ENCODE results near the gene CCL18. TPM values are rescaled to one million over a fixed set of nuclear protein-coding genes. Genes with fewer than 3 reads are reported as not detected.
"Not testable (repeated sequence)": the region's sequence is repeated elsewhere in the genome, so short reads cannot be mapped to it uniquely, and the experiment has no call there.

The CCL18 gene
- total RNA-seq, 1 experiment from 2014 or later = not detected

DNA sequence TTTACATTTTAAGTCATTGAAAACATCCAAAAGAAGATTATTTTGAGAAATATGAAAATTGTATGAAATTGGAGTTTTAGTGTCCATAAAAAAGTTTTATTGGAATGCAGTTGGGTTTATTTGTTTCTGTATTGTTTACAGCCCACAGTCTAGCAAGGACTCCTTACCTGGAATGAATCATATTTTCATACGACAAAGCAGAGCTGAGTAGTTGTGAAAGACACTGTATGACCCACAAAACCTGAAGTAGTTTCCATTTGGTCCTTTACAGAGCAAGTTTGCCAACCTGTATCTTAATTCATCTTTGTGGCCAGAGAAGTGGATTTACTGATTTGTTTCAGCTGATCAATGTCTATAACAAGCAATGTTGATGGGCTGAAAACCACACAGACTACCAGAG lies 10.3 kb downstream of the CCL18 start:
- in situ Hi-C loops (cut with HindIII; ENCODE audit: low pct_unique_long_range_greater_than_20kb, low sequenced_read_pairs) = no loop called here
- intact Hi-C loops (cut with micrococcal nuclease; ENCODE audit: unreplicated experiment) = no loop called here
- TF ChIP-seq, protein P1, sequence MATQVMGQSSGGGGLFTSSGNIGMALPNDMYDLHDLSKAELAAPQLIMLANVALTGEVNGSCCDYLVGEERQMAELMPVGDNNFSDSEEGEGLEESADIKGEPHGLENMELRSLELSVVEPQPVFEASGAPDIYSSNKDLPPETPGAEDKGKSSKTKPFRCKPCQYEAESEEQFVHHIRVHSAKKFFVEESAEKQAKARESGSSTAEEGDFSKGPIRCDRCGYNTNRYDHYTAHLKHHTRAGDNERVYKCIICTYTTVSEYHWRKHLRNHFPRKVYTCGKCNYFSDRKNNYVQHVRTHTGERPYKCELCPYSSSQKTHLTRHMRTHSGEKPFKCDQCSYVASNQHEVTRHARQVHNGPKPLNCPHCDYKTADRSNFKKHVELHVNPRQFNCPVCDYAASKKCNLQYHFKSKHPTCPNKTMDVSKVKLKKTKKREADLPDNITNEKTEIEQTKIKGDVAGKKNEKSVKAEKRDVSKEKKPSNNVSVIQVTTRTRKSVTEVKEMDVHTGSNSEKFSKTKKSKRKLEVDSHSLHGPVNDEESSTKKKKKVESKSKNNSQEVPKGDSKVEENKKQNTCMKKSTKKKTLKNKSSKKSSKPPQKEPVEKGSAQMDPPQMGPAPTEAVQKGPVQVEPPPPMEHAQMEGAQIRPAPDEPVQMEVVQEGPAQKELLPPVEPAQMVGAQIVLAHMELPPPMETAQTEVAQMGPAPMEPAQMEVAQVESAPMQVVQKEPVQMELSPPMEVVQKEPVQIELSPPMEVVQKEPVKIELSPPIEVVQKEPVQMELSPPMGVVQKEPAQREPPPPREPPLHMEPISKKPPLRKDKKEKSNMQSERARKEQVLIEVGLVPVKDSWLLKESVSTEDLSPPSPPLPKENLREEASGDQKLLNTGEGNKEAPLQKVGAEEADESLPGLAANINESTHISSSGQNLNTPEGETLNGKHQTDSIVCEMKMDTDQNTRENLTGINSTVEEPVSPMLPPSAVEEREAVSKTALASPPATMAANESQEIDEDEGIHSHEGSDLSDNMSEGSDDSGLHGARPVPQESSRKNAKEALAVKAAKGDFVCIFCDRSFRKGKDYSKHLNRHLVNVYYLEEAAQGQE (IDR thresholded peaks at IDR 0.05; ENCODE audit: insufficient read depth in 1 of 2, low read depth in 2 of 2, low read length in 1 of 2) = no peak
- TF ChIP-seq TCF7L2 (IDR thresholded peaks at IDR 0.05; ENCODE audit: low read depth, low read length) (no peak), SIN3A (IDR thresholded peaks at IDR 0.05; ENCODE audit: borderline replicate concordance, insufficient read depth, low read depth, low read length) (no peak), POLR2AphosphoS5 (IDR thresholded peaks at IDR 0.05; ENCODE audit: low read depth, low read length) (no peak)
- TF ChIP-seq, protein P2, sequence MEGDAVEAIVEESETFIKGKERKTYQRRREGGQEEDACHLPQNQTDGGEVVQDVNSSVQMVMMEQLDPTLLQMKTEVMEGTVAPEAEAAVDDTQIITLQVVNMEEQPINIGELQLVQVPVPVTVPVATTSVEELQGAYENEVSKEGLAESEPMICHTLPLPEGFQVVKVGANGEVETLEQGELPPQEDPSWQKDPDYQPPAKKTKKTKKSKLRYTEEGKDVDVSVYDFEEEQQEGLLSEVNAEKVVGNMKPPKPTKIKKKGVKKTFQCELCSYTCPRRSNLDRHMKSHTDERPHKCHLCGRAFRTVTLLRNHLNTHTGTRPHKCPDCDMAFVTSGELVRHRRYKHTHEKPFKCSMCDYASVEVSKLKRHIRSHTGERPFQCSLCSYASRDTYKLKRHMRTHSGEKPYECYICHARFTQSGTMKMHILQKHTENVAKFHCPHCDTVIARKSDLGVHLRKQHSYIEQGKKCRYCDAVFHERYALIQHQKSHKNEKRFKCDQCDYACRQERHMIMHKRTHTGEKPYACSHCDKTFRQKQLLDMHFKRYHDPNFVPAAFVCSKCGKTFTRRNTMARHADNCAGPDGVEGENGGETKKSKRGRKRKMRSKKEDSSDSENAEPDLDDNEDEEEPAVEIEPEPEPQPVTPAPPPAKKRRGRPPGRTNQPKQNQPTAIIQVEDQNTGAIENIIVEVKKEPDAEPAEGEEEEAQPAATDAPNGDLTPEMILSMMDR (IDR thresholded peaks at IDR 0.05) = no peak
- POLR2A ChIA-PET = no interaction called here
- BruUV-seq (replicated peaks) = no TSS peak
- DNase-seq (ENCODE audit: low read depth, low spot score) = no peak
- Histone ChIP-seq H3K27me3 (ENCODE audit: control insufficient read depth, insufficient read depth, low read length) (peaks cover 7% of the 10 kb centered on the region; the same call in 1 of the 2 replicates), H3K36me3 (ENCODE audit: control insufficient read depth, insufficient read depth, low read length) (no peaks in the 10 kb centered on the region), H3K4me1 (ENCODE audit: control insufficient read depth, insufficient read depth, low read length) (no peaks in the 10 kb centered on the region), H3K9me3 (ENCODE audit: control insufficient read depth, insufficient read depth, low read depth, low read length) (no peaks in the 10 kb centered on the region), H3K4me3 (ENCODE audit: low read depth in 2 of 2, low read length in 2 of 2) (no peak overlapping the region), H3K27ac (ENCODE audit: low read length) (no peak overlapping the region)
- ATAC-seq = no peak
- CTCF ChIA-PET = no interaction called here

DNA sequence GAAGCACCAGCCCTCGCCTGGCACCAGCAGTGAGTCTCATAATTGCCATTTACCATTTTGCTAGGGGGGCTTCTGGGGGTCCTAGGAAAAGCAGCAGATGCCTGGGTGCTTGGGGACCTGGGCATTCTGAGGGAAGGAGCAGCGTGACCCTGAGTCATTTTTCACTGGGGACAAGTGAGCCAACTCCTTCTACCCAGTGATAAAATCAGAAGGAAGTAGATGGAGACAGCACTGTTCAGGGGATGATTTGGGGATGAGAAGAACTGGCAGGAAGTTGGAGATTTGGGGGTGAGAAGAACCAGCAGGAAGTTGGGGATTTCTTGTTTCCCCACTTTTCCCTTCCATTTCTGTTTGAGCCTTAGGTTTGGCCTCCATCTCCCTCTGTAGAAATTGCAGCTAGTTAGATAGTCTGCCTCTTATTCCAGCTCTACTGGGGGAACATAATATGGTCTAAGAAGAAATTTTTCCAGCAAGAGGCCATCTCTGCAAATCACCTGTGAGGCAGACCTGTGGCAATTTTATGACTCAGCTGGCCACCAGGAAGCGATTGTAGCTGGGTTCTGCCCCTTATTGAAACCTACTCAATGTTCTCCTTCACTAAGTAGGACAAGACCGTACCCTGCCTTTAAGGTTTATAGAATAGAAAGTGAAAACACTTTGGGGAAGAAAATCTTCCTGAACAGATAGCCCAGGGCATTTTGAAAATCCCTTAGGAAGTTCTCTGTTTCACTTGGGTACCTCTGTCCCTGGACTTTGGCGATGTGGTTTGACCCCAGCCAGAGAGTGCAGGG lies 17.8 kb downstream of the CCL18 start:
- H3K9me3 ChIP-seq (ENCODE audit: control insufficient read depth, insufficient read depth, low read depth, low read length); in situ Hi-C loops (cut with HindIII; ENCODE audit: low pct_unique_long_range_greater_than_20kb, low sequenced_read_pairs); H3K4me3 ChIP-seq (ENCODE audit: low read depth in 2 of 2, low read length in 2 of 2); CTCF ChIA-PET; H3K4me1 ChIP-seq (ENCODE audit: control insufficient read depth, insufficient read depth, low read length); POLR2A ChIA-PET; intact Hi-C loops (cut with micrococcal nuclease; ENCODE audit: unreplicated experiment); H3K27ac ChIP-seq (ENCODE audit: low read length); ATAC-seq; BruUV-seq (replicated peaks); H3K27me3 ChIP-seq (ENCODE audit: control insufficient read depth, insufficient read depth, low read length); H3K36me3 ChIP-seq (ENCODE audit: control insufficient read depth, insufficient read depth, low read length); DNase-seq (ENCODE audit: low read depth, low spot score): not testable (repeated sequence)

DNA sequence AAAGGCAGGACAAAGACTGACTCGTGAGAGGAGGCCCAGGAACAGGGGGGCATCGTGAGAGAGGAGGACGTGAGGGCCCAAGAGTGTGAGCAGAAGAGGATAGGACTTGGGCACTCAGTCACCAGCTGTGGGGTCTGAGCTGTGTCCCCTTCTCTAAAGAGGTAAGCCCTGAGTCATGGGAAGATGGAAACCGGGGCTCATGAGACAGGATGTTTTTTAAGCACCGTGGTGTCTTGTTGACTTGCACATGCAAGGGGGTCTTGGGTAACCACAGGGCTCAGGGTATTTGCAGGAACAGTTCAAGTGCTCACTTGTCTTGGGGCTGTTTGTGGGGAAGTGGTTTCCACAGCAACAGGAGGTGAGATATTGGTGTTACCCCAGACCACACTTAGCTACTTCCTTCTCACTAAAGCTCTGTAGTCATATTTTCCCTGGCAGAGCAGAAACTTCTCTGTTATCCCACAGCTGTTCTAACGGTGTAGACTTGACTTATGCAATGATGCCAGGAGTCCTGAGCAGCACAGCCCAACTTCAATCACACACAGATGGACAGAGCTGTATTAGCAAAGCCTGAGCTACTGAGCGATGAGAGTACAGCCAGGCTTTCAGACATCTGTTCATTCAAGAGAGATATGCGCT lies 18.5 kb downstream of the CCL18 start:
- H3K36me3 ChIP-seq (ENCODE audit: control insufficient read depth, insufficient read depth, low read length); POLR2A ChIA-PET; H3K27me3 ChIP-seq (ENCODE audit: control insufficient read depth, insufficient read depth, low read length); ATAC-seq; DNase-seq (ENCODE audit: low read depth, low spot score); CTCF ChIA-PET; H3K9me3 ChIP-seq (ENCODE audit: control insufficient read depth, insufficient read depth, low read depth, low read length); intact Hi-C loops (cut with micrococcal nuclease; ENCODE audit: unreplicated experiment); H3K4me3 ChIP-seq (ENCODE audit: low read depth in 2 of 2, low read length in 2 of 2); BruUV-seq (replicated peaks); in situ Hi-C loops (cut with HindIII; ENCODE audit: low pct_unique_long_range_greater_than_20kb, low sequenced_read_pairs); H3K27ac ChIP-seq (ENCODE audit: low read length); H3K4me1 ChIP-seq (ENCODE audit: control insufficient read depth, insufficient read depth, low read length): not testable (repeated sequence)

DNA sequence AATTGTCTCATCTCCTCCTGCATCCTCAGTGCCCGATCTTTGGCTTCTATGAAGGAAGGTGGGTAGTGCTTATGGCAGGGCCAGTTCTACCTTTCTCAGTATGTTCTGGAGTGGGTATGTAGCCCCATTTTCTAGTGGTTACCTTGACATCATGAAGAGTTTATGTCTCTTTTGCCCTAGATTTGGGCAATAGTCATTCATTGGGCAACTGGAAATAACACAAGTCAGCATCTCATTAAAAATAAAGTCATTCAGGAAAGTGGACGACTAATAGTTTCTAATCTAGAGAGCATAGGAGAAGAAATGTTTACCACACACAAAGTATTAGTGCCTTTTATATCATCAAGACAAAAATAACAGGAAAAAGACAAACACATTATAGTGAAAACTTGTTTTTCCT lies 19.6 kb downstream of the CCL18 start:
- CTCF ChIA-PET; BruUV-seq (replicated peaks); ATAC-seq; H3K36me3 ChIP-seq (ENCODE audit: control insufficient read depth, insufficient read depth, low read length); H3K9me3 ChIP-seq (ENCODE audit: control insufficient read depth, insufficient read depth, low read depth, low read length); intact Hi-C loops (cut with micrococcal nuclease; ENCODE audit: unreplicated experiment); H3K4me1 ChIP-seq (ENCODE audit: control insufficient read depth, insufficient read depth, low read length); DNase-seq (ENCODE audit: low read depth, low spot score); POLR2A ChIA-PET; H3K4me3 ChIP-seq (ENCODE audit: low read depth in 2 of 2, low read length in 2 of 2); H3K27me3 ChIP-seq (ENCODE audit: control insufficient read depth, insufficient read depth, low read length); in situ Hi-C loops (cut with HindIII; ENCODE audit: low pct_unique_long_range_greater_than_20kb, low sequenced_read_pairs); H3K27ac ChIP-seq (ENCODE audit: low read length): not testable (repeated sequence)
